GM18519 (cell line): Measurements from ENCODE around the gene IL22.
A peak's percentile ranks its signal among the peaks of the same experiment; 100 is the strongest.

Experiments used
- ATAC-seq: cut with Tn5 transposase; IDR thresholded peaks from one replicate; pipeline ENCODE4 v1.9.1; 2021; ENCODE audit warnings: mild to moderate bottlenecking, moderate library complexity; ENCODE audit not compliant: unreplicated experiment, low FRiP score

Gene IL22

DNA sequence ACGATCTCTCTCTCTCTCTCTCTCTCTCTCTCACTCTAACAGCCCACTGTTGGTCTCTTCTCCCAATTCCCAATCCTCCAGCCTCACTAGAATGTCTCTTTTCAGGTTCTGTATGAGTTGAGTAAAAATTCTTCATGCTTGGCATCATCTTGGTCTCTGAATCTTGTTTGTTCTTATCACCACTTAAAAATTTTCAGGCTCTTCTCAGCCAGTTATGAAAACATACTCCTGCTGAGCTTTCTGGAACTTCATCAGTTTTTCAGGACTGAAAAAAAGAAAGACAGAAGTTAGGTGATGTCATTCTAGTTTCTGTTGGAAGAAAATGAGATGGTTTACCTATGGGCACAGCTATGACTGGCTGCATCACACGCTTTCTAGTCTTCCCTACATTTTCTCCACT, 11.5 kb upstream of the IL22 start:
- no peak for ATAC-seq

DNA sequence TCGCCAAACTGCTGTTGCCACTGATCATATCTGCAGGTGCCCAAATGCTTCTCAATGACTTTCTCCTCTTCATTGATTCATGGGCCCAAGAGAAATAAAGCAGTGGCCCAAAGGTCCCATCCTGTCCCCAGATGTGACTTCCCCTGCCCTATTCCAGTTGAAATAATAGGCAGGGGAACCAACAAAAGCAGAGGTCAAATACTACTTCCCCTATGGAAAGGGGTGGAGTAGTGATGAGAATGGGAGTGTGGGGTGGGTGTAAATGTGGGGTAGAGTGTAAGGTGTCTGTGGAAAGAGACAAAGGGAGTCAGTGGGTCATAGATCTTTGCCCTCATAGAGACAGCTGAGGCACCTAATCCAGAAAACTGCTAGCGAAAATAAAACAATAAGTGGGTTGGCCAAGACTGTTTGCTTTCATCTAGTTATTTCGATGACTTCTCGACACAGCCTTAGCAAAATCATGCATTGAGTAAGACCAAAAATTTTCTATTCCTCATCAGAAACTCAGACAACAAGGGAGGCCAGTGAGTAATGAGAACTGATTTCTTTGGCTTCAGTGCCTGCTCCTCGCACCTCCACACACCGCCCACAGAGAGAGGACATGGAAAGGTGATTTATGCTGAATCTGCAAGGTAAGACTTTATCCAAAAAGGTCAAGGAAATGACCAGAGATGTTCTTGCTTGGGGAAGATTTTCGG, 10.9 kb upstream of the IL22 start:
- ATAC-seq: no peak

DNA sequence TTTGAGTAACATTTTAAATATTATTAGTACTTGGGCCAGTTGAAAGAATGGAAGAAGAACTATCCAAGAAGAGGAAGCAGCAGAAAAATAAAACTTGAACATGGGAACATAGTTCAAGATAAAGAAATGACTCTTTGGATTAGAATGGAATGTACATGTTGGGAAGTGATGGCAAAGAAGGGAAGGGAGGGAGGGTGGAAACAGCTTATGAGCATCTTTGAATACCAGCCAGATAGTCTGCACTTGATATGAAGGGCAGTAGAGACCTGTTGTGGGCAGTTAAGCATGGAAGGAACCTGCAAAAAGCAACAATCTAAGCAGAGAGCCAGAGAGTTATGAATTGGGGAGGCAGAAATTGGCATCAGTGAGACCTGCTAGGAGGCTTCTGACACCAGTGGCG, 10.0 kb upstream of the IL22 start:
- ATAC-seq: no peak

DNA sequence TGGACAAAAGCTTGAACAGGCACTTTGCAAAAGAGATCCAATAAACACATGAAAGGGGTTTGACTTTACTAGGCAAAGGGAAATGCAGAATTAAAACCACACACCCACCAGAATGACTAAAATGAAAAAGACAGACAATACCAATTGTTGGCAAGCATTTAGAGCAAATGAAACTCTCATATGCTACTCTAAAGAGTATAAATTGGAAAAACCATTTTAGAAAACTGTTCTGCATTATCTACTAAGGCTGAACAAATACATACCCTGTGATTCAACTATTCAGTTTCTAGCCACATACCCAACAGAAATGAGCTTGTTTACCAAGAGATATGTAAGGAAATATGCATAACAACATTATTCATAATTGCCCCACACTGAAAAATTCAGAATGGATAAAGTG, 8.5 kb upstream of the IL22 start:
- no peak for ATAC-seq

DNA sequence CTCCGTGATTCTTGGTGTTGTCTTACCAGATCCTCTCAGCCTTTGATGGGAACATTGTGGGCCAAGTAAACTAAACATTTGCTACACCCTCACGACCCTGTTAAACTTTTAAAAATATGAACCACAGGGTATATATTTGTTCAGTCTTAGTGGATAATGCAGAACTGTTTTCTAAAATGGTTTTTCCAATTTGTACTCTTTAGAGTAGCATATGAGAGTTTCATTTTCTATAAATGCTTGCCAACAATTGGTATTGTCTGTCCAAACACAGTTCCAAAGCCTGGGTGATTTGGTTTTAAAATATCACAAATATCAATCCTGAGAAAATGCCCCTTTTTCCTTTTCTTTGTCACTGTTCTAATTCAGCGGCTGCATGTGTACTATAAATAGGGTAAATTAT, 6.7 kb upstream of the IL22 start:
- ATAC-seq: no peak

DNA sequence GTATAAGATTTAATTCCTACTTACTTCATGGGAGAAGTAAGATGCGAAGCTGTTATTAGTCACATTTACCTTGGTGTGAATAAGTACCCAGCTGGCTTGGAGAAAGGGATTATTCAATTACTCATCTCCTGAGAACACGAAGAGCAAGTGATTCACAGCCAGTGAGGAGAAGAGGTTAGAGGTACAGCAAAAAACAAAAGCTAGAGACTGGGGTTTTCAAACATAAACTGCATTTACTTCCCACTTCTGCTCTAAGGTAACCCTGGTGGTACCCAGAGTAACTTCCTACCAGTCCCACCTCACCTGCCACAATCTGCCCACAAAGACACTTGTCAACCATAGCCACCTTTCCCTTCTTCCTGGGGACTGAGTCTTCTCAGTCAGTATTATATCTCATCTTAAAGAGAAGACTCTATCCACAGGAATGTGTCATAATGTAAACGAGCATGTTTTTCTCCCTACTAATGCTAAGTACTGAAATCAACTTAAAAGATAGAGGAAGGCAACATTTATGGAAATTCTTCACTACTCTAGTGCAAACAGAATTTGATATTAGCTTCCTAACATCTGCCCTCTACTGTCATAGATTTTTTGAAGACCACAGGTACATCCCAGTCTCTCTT, 6.0 kb upstream of the IL22 start:
- no peak for ATAC-seq

DNA sequence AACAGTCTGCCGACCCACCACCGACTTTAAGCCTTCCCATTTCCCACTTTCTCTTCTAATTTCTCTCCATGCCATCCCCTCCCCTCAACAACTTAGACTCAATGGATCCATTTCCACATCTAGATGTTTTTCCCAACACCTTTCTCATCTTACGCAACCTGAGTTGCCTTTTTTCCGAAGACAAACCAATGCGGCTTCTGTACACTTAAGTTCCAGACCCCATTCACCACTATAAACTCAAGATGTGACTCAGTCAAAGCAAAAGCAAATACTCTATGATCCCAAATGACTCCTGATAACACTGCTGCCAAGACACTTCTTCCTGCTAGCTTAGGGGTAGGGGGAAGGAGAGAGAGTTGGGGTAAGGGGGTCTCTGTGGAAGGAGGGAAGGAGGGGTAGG, 1.3 kb downstream of the IL22 start:
- ATAC-seq: no peak

DNA sequence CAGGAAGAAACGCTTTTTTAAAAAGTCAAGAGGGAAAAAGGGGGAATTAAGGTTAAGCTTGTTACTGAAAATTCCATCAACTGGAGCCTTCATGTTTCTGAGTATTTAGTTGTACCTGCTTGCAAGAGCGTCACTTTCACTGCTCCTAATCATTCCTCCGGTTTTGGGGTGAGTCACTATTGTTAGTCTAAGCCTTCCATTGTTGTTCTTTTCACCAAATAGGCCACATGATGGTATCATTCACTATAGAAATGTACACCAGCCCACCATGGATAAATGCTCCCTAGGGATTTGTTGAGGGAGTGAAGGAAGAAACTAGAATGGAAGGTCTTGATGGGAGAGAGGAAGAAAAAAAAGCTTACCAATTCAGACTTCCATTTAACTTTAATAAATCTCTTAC, 3.0 kb downstream of the IL22 start:
- ATAC-seq: no peak

DNA sequence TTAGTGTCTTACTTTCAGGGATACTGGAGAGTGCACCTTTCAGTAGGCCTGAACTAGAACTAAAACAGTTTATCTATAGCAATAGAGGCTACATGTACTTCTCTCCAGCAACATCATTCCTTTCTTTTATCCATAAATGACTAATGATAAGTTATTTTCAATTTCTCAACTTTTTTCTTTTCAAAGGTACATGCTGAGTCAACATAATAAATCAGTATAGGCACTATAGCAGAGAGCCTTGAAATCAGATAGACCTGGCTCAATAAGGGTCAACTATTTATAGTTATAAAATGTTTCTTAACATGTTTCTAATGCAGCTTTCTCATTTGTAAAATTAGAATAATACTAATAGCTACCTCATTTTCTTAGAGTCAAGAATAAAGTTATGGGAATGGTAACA, 5.6 kb downstream of the IL22 start:
- ATAC-seq: no peak

DNA sequence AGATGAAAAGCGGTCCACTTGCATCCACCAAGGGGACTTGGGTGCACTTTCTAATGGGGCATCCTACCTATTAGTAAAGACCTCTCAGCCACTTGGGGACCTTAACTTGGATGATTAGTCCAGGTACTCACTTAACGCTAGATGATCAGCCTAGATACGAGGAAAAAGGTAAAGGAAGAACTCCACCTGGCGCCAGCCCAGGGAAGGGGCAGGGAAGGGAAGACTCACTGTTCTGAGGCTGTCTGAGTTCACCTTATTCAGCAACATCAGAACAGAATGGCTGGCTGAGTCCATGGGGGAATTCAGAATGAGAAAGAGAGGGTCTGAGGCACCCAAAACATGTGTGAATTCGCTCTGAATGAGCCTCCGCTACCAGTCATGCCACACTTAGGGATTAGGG, 7.1 kb downstream of the IL22 start:
- ATAC-seq: no peak

DNA sequence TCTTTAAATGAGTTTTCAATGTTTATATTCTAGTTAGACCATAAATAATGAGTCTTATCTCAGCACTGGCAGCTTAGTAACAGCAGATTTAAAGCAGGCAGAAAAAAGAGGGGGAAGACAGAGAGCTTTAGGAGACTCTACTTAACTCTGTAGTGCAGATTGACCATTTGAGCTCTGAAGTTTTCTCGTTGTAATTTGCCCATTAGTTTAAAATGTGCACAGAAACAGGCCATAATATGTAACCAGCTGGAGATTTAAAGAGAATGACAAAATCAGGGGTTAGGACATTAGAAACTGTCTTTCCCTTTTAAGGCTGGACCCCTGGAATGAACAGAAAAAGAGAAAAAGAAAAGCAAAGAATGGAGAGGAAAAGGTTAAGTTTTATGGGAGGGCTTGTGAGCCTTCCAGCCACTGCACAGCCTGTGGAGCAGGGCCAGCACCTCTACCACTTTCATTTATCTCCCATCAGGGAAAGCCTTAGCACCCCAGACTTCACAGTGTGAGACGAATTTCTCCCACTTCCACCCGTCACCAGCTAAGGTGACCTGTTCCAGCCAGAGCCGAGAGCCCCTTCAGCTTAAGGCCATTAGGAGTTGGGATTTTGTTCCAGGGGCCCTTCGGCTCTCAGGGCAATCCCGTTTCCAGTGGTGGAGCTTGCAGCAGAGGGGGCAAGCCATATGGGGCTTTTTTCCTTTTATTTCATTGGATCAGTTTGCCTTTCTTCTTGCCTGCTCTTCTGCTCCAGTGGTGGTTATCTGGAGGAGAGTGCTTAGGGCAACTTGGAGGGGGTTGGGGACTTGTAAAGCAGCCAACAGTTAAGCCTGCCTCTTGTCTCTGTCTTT, 8.0 kb downstream of the IL22 start:
- ATAC-seq: no peak

DNA sequence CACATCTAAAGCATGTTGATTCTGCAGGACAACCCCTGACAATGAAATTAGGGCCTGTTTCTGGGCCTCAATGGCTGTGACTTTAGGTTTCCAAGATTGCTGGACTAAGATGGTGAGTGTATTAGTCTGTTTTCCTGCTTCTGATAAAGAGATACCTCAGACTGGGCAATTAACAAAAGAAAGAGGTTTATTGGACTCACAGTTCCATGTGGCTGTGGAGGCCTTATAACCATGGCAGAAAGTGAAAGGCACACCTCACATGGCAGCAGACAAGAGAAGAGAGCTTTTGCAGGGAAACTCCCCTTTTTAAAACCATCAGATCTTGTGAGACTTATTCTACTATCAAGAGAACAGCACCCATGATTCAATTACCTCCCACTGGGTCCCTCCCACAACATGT, 10.6 kb downstream of the IL22 start:
- ATAC-seq: no peak

DNA sequence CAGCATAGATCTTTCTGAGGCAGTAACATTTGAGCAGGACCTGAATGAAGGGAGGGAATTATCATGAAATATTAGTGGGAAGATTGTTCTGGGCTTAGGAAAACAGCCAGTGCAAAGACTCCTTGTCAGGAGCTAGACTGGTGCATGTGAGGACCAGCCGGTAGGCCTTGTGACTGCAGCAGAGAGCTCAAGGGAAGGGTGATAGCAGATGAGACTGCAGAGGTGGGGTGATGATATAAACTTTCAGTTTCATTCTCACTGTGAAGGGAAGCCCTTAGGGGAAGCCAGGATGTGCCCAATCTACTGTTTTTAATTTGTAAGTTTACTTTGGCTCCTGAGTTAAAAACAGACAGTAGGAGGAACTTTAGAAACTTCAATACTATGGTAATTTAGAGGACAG, 12.4 kb downstream of the IL22 start:
- ATAC-seq: peak; percentile 93

DNA sequence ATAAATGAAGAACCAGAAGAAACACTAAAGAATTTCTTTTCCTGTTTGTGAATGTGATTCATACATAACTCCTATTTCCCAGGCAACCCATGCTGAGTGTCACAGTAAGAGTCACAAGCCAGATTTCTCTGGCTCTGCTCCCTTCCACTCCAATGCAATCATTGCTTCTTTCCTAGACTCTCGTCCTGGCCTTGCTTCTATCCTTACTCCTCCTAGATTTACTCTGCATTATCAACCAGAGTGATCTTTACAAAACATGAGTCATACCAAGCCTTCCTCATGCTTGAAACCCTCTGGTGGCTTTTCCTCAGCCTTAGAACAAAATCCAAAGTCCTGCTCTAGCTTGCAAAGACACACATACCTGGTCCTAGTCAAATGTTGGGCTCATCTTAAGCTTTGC, 13.3 kb downstream of the IL22 start:
- no peak for ATAC-seq

DNA sequence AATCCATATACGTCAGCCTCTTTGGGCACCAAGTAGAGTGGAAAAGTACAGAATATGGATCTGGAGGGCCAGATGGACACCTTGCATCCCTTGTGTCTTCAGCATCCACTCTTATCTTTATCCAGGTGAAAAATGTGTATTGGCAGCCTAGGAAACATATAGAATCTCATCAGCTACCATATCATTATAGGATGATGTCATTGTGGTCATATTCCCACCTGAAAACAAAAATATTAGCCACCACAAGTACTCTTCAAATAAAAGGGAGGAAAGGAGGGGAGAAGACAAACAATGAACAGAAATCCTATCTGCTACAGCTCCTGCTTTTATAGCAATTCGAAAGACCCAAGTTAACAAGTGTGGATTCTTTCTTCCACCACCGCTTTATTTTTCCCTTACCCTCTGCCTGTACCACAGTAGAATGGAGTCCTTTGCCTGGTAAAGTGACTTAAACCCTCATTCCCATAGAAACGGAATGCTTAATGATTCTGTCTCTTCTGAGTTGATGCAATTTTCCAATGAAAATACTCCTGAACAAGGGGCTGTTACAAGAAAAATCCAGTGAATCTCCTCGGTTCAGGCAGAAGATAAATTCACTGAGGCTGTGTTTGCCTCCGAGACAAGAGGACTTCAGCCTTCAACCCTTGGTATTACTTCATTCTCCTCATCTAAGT, 14.0 kb downstream of the IL22 start:
- ATAC-seq: no peak

DNA sequence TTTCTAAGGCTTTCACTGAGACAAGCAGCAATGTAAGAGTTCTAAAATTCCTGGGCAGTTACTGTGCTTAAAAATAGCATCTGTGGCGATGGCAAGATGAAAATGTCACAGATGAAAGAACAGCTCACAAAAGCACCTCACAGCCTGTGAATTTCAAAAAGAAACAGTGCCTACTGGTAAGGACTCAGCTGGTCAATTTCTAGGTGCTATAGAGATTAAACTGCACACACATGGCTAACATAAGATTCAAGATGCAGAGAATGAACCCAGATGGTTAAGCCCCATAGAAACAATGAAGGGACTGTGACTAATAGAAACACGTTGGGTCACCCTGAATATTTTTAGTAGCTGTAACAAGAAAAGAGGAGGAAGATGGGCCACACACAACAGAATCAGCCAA, 15.8 kb downstream of the IL22 start:
- ATAC-seq: no peak

DNA sequence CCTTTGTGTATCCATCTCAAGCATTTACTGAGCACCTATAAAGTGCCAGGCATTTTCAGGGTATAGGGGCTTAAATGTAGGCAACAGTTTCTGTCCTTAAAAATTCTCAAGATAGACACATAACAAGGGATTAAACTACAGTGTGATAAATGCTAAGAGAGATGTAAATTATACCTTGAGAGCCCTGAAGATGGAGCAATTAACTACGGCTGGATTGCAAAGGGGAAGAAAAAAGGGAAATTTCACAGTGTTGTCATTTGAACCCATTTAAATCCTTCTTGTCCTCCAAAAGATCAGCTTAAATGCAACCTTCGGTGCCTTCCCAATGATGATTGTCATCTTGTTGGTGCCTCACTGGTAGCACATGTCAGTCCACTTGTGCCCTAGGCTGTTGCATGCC, 16.3 kb downstream of the IL22 start:
- ATAC-seq: no peak

DNA sequence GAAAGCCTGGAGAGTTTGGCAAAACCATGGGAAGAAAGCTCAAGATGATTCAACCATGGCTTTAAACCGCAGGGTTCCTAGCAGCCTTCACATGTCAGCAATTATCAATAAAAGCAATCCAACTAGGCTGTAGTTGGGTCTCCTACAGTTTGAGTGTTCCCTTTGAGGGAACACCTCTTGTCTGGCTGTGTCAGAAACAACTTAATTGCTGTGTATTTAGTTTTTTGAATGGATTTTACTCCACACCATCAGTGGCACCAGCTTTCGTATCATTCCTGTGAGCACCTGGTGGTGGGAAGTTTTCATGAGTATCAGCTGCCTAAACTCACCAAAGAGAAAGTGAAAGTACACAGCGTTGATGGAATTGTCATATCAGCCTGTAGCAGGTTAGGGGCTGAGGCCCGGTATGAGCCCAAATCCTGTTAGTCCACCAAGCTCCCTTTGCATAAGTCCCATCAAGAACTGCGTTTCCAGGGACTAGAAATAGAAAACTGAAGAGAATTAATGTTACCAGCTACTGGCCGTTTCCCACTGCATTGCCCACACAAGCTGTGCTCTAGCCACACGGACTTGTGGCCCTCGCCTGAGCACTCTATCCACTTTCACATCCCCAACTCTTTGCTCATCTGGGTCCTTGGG, 16.9 kb downstream of the IL22 start:
- peak; percentile 44 for ATAC-seq

DNA sequence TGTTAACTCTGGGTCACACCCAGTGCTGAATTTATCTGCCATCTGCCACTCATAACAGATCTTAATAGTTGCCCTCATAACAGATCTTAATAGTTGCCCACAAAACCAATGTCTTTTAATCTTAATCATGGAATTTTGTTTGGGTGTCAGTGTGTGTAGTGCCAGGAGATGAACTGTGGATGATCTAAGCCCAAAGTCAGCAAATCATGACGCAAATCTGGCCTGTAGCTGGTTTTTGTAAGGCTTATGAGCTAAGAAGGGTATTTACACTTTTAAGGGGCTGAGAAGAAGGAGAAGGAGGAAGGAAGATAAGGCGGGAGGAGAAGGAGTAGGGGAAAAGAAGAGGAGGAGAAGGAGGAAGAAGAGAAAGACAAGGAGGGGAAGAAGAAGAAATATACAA, 17.8 kb downstream of the IL22 start:
- no peak for ATAC-seq

DNA sequence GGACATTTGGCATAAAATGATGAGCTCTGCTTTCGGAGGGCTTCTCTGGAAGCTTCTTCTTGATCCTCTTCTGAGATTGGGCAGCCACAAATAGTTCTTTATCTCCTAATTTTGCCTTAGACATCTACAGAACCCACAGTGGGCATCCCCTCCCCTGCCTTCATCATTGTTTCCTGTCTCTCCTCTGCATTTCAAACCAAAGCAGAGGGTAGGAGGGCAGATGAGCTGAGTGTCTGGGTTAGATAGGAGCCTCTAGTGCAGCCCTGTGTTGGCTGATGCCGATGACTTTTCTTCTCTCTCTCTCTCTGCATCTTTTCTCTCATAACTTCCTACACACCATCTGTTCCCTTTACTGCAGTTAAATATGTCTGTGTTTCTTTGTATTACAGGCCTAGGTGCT, 19.3 kb downstream of the IL22 start:
- no peak for ATAC-seq

DNA sequence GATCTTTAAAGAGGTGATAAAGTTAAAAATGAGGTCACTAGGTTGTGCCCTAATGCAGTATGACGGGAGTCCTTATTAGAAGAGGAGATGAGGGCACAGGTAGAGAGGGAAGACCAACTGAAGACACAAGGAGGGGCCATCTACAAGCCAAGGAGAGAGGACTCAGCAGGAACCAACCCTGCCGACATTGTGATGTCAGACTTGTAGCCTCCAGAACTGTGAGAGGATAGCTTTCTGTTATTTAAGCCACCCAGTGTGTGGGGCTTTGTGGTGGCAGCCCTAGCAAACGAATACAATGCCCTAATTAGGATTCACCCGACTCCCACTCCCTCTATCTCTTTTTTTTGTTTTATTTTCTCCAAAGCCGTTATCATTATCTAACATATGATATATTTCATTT, 19.9 kb downstream of the IL22 start:
- no peak for ATAC-seq
